ENCODE measurements around the gene MACROD1. TPM values are rescaled to one million over a fixed set of nuclear protein-coding genes. Genes with fewer than 3 reads are reported as not detected.
A peak's percentile ranks its signal among the peaks of the same experiment; 100 is the strongest.

MACROD1 gene
- total and polyA plus RNA-seq, 10 of the 15 experiments (the other 5 are each of a cell fraction or from before 2014, with no cell fraction given), result 1.2 to 22.7 (median 11.3) TPM; not detected in 1

GRCh38 chr11:64207256-64208085, 41.6 kb upstream of the MACROD1 start (continued):
- TF ChIP-seq STAT1 (conservative IDR thresholded peaks at IDR 0.05) (no peak), IRF4 (IDR thresholded peaks at IDR 0.05; ENCODE audit: low read depth, low read length) (0 out of 2 replicates have a peak, but pooled peaks have one; percentile 23), SP1 (IDR thresholded peaks at IDR 0.05; ENCODE audit: low read depth, low read length) (peak; percentile 72), PML (IDR thresholded peaks at IDR 0.05; ENCODE audit: low read length) (no peak), CREM (IDR thresholded peaks at IDR 0.05; ENCODE audit: low read depth) (peak; percentile 76), HSF1 (IDR thresholded peaks at IDR 0.05; ENCODE audit: low read depth, low read length) (no peak), POLR2AphosphoS2 (IDR thresholded peaks at IDR 0.05; ENCODE audit: low read depth, low read length) (peak; percentile 49), ZNF274 (IDR thresholded peaks at IDR 0.05; ENCODE audit: insufficient read depth, insufficient read length) (no peak), ETV6 (conservative IDR thresholded peaks at IDR 0.05 in 1 of 2, IDR thresholded peaks at IDR 0.05 in 1 of 2; ENCODE audit: borderline replicate concordance in 1 of 2, low read depth in 1 of 2) (peak in 1 of 2 experiments; percentile 85; a peak in 2 of 4 replicates), NR2C1 (IDR thresholded peaks at IDR 0.05) (peak; percentile 33; the same call in 1 of the 2 replicates), TCF7 (IDR thresholded peaks at IDR 0.05; ENCODE audit: borderline replicate concordance) (no peak), FOXM1 (IDR thresholded peaks at IDR 0.05; ENCODE audit: low read depth, low read length) (no peak), SMC3 (IDR thresholded peaks at IDR 0.05; ENCODE audit: borderline replicate concordance, low read length) (no peak), SIX5 (IDR thresholded peaks at IDR 0.05; ENCODE audit: low read depth, low read length, severe bottlenecking) (peak; percentile 12), TAF1 (IDR thresholded peaks at IDR 0.05; ENCODE audit: borderline replicate concordance, low read depth, low read length) (peak; percentile 90; the same call in 1 of the 2 replicates), MTA2 (IDR thresholded peaks at IDR 0.05; ENCODE audit: low read depth) (peak; percentile 52; the same call in 1 of the 2 replicates), ZNF207 (IDR thresholded peaks at IDR 0.05; ENCODE audit: borderline replicate concordance) (no peak), KDM1A (IDR thresholded peaks at IDR 0.05; ENCODE audit: borderline replicate concordance) (no peak), SRF (IDR thresholded peaks at IDR 0.05; ENCODE audit: low read depth in 2 of 2, low read length in 2 of 2) (no peak), TBL1XR1 (IDR thresholded peaks at IDR 0.05; ENCODE audit: low read depth, low read length) (peak; percentile 44; the same call in 1 of the 2 replicates), SKIL (IDR thresholded peaks at IDR 0.05; ENCODE audit: low read depth, poor library complexity, severe bottlenecking) (no peak), RUNX3 (IDR thresholded peaks at IDR 0.05; ENCODE audit: low read length) (peak; percentile 73), ATF3 (IDR thresholded peaks at IDR 0.05; ENCODE audit: borderline replicate concordance, extremely low read depth, low read depth, low read length) (no peak), ZNF622 (IDR thresholded peaks at IDR 0.05) (no peak)

Measured in GM12878 (cell line).